ENCODE results near the gene SBF1. TPM values are rescaled to one million over a fixed set of nuclear protein-coding genes. Genes with fewer than 3 reads are reported as not detected.

Gene SBF1
- total and polyA plus RNA-seq, 2 of the 13 experiments (the other 11 are each of a cell fraction or from before 2014, with no cell fraction given), result 31.7 to 40.9 TPM

DNA sequence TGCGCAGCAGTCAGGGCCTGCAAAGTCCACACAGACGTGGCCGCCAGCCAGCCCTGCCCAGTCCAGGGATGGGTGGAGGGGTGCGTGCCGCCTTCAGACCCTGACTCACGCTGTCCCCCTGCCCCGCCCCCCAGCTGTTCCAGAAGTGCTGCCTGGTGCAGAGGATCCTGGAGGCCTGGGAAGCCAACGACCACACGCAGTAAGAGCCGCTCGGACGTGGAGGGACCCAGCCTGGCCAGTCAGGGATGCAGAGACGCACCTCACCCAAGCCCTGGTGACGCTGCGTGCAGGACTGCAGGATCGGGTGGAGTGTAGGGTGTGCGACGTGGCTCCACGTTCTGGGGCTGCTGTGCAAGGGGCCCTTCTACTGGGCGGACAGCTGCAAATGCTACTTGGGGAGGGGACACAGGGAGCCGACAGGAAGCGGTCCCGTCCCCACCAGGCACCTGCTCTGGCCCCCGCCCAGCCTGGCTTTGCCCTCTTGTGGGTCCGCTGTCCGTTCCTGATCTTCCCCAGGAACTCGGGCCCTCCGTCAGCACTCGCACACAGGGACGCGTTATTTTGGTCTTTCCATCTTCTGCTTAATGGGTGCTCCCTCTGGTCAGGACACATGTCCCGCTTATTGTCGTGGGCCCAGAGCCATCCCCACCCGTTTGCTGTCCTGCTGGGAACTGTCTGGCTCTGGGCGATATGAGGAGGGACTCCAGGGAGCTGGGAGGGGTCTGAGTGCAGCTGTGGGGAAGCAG is 42.5 kb downstream of the SBF1 start:
- CTCF ChIA-PET (ENCODE audit: low intra/inter-chr PET ratio, low total read pairs), result no interaction called here
- no peak for TF ChIP-seq ARID3A (IDR thresholded peaks at IDR 0.05; ENCODE audit: low read depth, low read length)
- no peak for TF ChIP-seq ESRRA (CRISPR knock-in tag; IDR thresholded peaks at IDR 0.05; ENCODE audit: low read depth)
- TF ChIP-seq, protein P1, sequence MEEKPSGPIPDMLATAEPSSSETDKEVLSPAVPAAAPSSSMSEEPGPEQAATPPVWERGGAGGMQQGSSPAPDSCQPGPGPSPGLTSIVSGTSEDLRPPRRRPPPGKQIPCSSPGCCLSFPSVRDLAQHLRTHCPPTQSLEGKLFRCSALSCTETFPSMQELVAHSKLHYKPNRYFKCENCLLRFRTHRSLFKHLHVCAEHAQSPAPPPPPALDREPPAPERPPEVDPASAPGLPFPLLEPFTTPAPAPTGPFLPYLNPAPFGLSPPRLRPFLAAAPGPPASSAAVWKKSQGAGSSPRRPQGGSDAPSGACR (CRISPR knock-in tag; IDR thresholded peaks at IDR 0.05), result no peak
- TF ChIP-seq KMT2A (CRISPR knock-in tag; IDR thresholded peaks at IDR 0.05), result no peak
- peak; percentile 76 for TF ChIP-seq AGO2 (optimal IDR thresholded peaks at IDR 0.05; ENCODE audit: low read depth, low read length)
- TF ChIP-seq ZNF687 (CRISPR knock-in tag; IDR thresholded peaks at IDR 0.05), result peak; percentile 26; the same call in 1 of the 2 replicates
- TF ChIP-seq RBFOX2 (IDR thresholded peaks at IDR 0.05; ENCODE audit: low read depth, low read length), result peak; percentile 46; the same call in 1 of the 2 replicates
- no peak for TF ChIP-seq IRX3 (CRISPR knock-in tag; IDR thresholded peaks at IDR 0.05; ENCODE audit: borderline replicate concordance, low read depth)
- TF ChIP-seq ONECUT2 (CRISPR knock-in tag; IDR thresholded peaks at IDR 0.05), result no peak
- no peak for TF ChIP-seq AHDC1 (CRISPR knock-in tag; IDR thresholded peaks at IDR 0.05; ENCODE audit: borderline replicate concordance)
- no peak for TF ChIP-seq KDM5A (IDR thresholded peaks at IDR 0.05; ENCODE audit: borderline replicate concordance, low read length)

More for the DNA sequence above, 42.5 kb downstream of the SBF1 start:
- H3K9me3 ChIP-seq (ENCODE audit: low read length), result no peaks in the 10 kb centered on the region
- H2AFZ ChIP-seq (ENCODE audit: low read length), result no peak overlapping the region
- ATAC-seq (peak; percentile 13; the same call in 2 of the 3 replicates), FAIRE-seq (no peak), DNase-seq (ENCODE audit: low spot score) (no peak)
- no peaks in the 10 kb centered on the region for H3K79me2 ChIP-seq (ENCODE audit: insufficient read depth, low read length)
- 96% methylated on average over 35 of the region's 35 CpGs for WGBS (ENCODE audit: low lambda C conversion rate)
- in situ Hi-C loops (cut with HindIII; ENCODE audit: extremely low pct_ligation_motif_present, low pct_unique_long_range_greater_than_20kb), result no loop called here
- H3K4me3 ChIP-seq (replicated peaks in 1 of 3; ENCODE audit: insufficient read depth in 1 of 3, low read depth in 2 of 3, low read length in 3 of 3), result no peak overlapping the region
- H4K20me1 ChIP-seq (ENCODE audit: insufficient read depth, low read length), result no peaks in the 10 kb centered on the region
- H3K27ac ChIP-seq (ENCODE audit: extremely low read length, insufficient read depth, low read length), result no peak overlapping the region
- H3K27me3 ChIP-seq (ENCODE audit: control insufficient read depth in 1 of 2, insufficient read depth in 2 of 2, low read length in 2 of 2), result no peaks in the 10 kb centered on the region
- intact Hi-C loops (cut with micrococcal nuclease; ENCODE audit: unreplicated experiment), result no loop called here
- H3K9ac ChIP-seq (ENCODE audit: insufficient read depth, low read depth, low read length), result no peak overlapping the region
- BruUV-seq (replicated peaks), result no TSS peak
- H3K36me3 ChIP-seq (replicated peaks in 1 of 2; ENCODE audit: control insufficient read depth in 1 of 2, insufficient read depth in 2 of 2, low read length in 2 of 2), result peaks cover 38 to 69% of the 10 kb centered on the region in 2 experiments
- POLR2A ChIA-PET, result no interaction called here
- H3K4me1 ChIP-seq (ENCODE audit: insufficient read depth, low read length), result no peaks in the 10 kb centered on the region
- no peak overlapping the region for H3K4me2 ChIP-seq (ENCODE audit: low read depth, low read length)

All from HepG2 (cell line).